Colonic mucosa (tissue), 4 donors: ENCODE results near the gene CRACDL. TPM values are rescaled to one million over a fixed set of nuclear protein-coding genes. Genes with fewer than 3 reads are reported as not detected.

Experiments used
- DNase-seq: peaks from one replicate; pipeline ENCODE4 v3.0.0-alpha.2; 2020
- H3K27ac ChIP-seq: fragments of 200-600 bp; one replicate; pipeline ENCODE4 v1.8.0; 2021
- H3K27me3 ChIP-seq: fragments of 200-600 bp; one replicate; pipeline ENCODE4 v1.8.0; 2021
- H3K36me3 ChIP-seq: fragments of 200-600 bp; one replicate; pipeline ENCODE4 v1.8.0; 2021
- H3K4me1 ChIP-seq: fragments of 200-600 bp; one replicate; pipeline ENCODE4 v1.8.0; 2021; ENCODE audit warnings: mild to moderate bottlenecking
- H3K4me3 ChIP-seq: fragments of 200-600 bp; one replicate; pipeline ENCODE4 v1.8.0; 2021
- H3K9ac ChIP-seq, 2 donors: one replicate each; pipeline ENCODE4 v1.7.0; 2013; ENCODE audit warnings: control low read depth in 2 of 2, low read depth in 2 of 2, low read length in 2 of 2
- H3K9me3 ChIP-seq: fragments of 200-600 bp; one replicate; pipeline ENCODE4 v1.8.0; 2021
- intact Hi-C: fragments of 100-400 bp; cut with DNase I; formaldehyde crosslinking; loops from one replicate; pipeline ENCODE4 v1.14.1; 2022
- total RNA-seq, 2 donors: library from RNA; stranded (reverse); fragmentation: NEBNext Ultra II Directional in 1 of 2; extraction: Animal tissue kit (Norgen Biotek cat#: 25700) in 1 of 2; gene quantifications; one replicate each; pipeline ENCODE4 v1.2.1, GENCODE V29; 2021
- TF ChIP-seq, protein P1 (sequence below): fragments of 200-600 bp; IDR thresholded peaks from one replicate; pipeline ENCODE4 v1.8.0; 2022; ENCODE audit warnings: antibody characterized with exemption, mild to moderate bottlenecking
- donor health status: healthy.
- donor health status: DM: no; HTN: no; CAD: no.
- donor health status: DM: no; HTN: no; CAD: no.

CRACDL gene
- total RNA-seq, 2 donors from 2014 or later = 11.5 to 22.3 TPM

DNA sequence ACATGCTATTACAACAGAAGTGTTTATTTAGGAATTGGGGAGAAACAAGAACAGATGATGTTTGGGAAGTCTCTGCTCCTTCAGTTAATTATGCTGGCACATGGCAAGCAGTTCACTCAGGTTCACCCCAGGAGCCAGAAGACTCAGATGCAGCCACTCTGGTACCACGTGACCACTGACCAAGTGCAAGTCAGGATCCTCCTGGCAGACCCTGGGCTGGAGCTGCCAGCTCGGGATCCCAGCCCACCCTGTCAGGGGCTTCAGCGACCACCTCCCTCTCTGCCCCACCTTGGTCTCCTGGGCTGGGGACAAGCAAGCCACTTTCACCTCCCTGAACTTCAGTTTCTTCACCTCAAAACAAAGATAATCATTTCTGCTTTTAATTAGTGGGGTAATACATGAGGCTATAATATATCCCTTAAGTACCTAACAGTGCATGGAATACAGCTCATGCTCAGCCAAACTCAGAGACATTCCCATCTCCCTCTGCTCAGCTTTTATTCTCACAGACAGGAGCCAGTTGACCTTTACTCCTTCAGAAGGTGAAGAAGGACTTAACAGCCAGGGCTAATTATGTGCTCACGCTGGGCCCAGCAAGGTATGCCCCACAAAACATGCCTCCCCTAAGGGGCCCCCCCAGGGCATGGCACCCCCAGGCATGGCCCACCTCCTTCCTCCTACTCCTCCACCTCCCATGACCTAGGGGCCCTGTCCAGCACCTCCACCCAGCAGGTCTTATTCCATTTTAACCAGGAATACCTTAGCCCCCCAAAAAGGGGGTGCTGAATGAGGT lies 11.8 kb downstream of the CRACDL start:
- TF ChIP-seq, protein P1, sequence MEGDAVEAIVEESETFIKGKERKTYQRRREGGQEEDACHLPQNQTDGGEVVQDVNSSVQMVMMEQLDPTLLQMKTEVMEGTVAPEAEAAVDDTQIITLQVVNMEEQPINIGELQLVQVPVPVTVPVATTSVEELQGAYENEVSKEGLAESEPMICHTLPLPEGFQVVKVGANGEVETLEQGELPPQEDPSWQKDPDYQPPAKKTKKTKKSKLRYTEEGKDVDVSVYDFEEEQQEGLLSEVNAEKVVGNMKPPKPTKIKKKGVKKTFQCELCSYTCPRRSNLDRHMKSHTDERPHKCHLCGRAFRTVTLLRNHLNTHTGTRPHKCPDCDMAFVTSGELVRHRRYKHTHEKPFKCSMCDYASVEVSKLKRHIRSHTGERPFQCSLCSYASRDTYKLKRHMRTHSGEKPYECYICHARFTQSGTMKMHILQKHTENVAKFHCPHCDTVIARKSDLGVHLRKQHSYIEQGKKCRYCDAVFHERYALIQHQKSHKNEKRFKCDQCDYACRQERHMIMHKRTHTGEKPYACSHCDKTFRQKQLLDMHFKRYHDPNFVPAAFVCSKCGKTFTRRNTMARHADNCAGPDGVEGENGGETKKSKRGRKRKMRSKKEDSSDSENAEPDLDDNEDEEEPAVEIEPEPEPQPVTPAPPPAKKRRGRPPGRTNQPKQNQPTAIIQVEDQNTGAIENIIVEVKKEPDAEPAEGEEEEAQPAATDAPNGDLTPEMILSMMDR = no peak

DNA sequence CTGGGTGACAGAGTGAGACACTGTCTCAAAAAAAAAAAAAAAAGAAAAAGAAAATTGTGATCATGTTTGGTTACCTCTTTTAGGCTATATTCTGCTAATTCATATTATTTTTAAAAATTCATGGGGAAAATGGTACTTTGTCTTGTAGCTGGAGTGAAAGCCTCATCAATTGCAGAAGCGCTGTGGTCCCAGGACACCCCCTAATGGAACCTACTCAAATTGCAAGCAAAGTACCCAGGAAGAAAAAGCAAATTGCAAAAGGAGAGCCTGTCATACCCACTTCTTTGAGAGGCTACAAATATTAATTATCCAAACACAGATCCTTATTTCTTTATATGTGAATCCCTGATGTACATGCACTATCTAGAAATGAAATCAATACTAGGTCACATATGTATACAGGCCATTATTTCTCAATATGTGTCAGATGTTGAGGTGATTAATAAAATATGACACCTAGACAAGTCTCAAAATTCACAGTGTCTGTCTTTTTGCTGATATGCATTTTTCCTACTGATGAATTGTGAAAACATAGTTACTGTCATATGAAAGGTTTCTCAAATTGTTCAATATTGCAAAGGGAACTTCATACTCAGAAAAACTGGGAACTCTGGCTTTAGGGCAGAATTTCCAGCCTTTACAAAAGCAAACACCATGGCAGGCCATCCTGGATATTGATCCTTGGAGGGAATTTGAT lies 12.6 kb downstream of the CRACDL start:
- Histone ChIP-seq H3K4me1 (no peaks in the 10 kb centered on the region), H3K9ac (no peak overlapping the region), H3K27me3 (no peaks in the 10 kb centered on the region), H3K27ac (no peak overlapping the region), H3K4me3 (no peak overlapping the region), H3K36me3 (no peaks in the 10 kb centered on the region), H3K9me3 (no peaks in the 10 kb centered on the region)
- DNase-seq = no peak
- intact Hi-C loops = no loop called here
- TF ChIP-seq, protein P1 = no peak

More for the DNA sequence above, 11.8 kb downstream of the CRACDL start:
- no peaks in the 10 kb centered on the region for H3K9me3 ChIP-seq
- no peaks in the 10 kb centered on the region for H3K27me3 ChIP-seq
- no peaks in the 10 kb centered on the region for H3K36me3 ChIP-seq
- no peak for DNase-seq
- intact Hi-C loops = no loop called here
- H3K4me1 ChIP-seq = no peaks in the 10 kb centered on the region
- H3K4me3 ChIP-seq = no peak overlapping the region
- no peak overlapping the region for H3K9ac ChIP-seq
- no peak overlapping the region for H3K27ac ChIP-seq

DNA sequence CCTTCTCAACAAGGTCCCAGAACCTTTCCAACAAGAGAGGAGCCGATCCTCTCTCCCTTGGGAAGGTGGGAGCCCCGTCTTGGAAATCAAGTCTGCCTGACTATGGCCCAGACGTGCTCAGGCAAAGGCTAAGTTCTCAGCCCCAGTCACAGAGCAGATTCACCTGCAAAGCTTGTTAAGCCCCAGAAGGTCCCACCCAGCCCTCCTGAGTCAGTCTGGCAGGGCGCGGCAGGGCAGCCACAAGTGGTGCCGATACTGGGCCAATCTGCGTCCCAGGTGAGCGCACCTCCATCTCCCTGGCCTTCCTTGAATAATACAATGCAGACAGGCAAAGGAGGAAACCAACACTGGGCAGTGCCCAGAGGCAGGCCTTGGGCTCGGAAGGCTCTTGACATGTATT lies 15.0 kb downstream of the CRACDL start:
- H3K27ac ChIP-seq = no peak overlapping the region
- H3K4me3 ChIP-seq = no peak overlapping the region
- no peak overlapping the region for H3K9ac ChIP-seq
- no peaks in the 10 kb centered on the region for H3K9me3 ChIP-seq
- H3K27me3 ChIP-seq = no peaks in the 10 kb centered on the region
- no peaks in the 10 kb centered on the region for H3K4me1 ChIP-seq
- DNase-seq = no peak
- TF ChIP-seq, protein P1 = no peak
- intact Hi-C loops = no loop called here
- H3K36me3 ChIP-seq = no peaks in the 10 kb centered on the region

DNA sequence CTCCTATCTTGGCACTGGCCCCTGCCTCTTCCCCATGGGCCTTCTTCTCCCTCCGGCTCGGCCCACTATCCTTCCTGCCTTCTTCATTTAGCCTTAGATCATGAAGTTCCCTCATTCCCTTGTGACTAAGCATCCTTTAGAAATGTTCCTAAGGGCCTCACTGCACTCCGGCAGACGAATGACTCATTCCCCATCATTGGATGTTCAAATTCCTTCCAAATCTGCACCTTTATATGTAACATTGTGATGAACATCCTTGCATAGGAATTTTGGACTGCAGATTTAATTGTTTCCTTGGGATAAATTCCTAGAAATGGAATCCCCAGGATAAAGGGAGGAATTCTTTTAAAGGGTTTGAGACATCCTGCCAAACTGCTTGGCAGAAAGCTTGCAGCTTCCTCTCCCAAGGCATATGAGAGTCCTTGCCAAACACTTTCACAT lies 19.0 kb downstream of the CRACDL start:
- Histone ChIP-seq H3K9ac (no peak overlapping the region), H3K27me3 (no peaks in the 10 kb centered on the region), H3K4me3 (no peak overlapping the region), H3K4me1 (no peaks in the 10 kb centered on the region), H3K9me3 (no peaks in the 10 kb centered on the region), H3K27ac (no peak overlapping the region), H3K36me3 (no peaks in the 10 kb centered on the region)
- intact Hi-C loops = no loop called here
- TF ChIP-seq, protein P1 = no peak
- DNase-seq = no peak

DNA sequence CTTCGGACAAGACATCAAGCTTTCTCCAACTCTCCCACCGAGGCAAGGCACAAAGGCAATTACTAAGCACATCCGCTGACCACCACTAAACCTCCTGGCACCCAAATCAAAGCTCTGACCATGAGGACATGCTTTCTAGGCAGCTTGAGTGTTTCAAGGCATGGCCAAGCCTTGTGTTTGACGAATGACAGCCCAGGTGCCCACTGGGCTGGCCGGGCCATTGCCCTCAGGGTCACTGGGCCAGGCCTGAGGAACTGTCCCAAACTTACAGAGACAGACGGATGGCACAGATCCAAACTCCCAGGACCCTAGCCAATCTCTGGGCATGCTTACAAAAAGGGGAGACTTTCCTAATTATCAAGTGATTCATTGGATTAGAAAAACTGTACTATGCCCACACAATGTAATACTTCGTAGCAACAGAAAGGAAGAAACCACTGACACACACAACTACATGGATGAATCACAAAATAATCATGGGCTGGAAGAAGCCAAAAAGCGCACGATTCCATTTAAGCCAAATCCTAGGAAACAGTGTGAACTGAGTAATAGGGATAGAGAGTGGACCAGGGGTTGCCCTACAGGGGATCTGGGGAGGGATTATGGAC lies 20.2 kb downstream of the CRACDL start:
- no peaks in the 10 kb centered on the region for H3K9me3 ChIP-seq
- DNase-seq = no peak
- intact Hi-C loops = no loop called here

More for the DNA sequence above, 20.2 kb downstream of the CRACDL start:
- Histone ChIP-seq H3K9ac (no peak overlapping the region), H3K4me3 (no peak overlapping the region), H3K36me3 (no peaks in the 10 kb centered on the region), H3K27ac (no peak overlapping the region), H3K4me1 (no peaks in the 10 kb centered on the region), H3K27me3 (no peaks in the 10 kb centered on the region)
- TF ChIP-seq, protein P1 = no peak
